ENCODE data around the gene PRKCZ. TPM values are rescaled to one million over a fixed set of nuclear protein-coding genes. Genes with fewer than 3 reads are reported as not detected.

The PRKCZ gene
- total and polyA plus RNA-seq, 9 of the 15 experiments (the other 6 are each of a cell fraction or from before 2014, with no cell fraction given): 0.07 to 3.1 (median 1.3) TPM

DNA sequence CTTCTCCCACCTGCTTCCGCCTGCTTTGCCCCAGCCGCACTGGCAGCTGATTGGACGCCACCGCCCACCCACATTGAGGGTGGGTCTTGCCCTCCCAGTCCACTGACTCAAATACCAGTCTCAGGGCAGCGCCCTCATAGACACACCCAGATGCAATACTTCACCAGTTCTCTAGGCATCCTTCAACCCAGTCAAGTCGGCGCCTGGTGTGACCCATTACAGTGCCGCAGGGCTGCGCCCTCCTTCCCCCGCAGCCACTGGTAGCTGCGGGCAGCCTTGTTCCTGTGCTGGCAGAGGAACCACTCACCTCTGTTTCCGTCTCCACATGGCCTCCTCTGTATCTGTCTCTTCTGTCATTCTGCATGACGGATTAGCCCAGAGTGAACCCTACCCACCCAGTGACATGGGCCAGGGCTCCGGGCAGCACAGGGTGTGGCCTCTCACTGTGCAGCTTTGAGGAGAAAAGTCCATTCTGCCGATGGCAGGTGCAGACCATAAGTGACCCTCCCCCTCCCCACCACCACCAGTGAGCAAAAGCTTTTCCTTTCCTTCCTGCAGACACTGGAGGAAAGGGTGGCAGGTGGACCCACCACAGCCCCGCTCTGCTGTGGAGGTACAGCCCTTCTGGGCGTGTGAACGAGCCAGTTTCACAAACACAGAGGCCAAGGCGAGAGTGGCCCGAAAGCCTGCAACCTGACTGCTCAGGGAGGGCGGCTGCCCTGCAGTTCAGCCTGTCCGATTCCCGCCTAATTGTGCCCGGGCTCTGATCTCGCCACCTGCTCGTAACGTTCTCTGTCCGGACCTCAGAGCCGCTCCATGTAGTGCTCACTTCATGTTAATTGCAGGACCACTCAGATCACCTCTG is 87.3 kb downstream of the PRKCZ start:
- DNase-seq (ENCODE audit: extremely low read depth in 1 of 4, low spot score in 3 of 4): no peak
- FAIRE-seq: no peak
- H2AFZ ChIP-seq (ENCODE audit: low read depth, low read length): no peak overlapping the region
- no peak overlapping the region for H3K9ac ChIP-seq (ENCODE audit: insufficient read depth in 1 of 2, low read depth in 2 of 2, low read length in 2 of 2)
- in situ Hi-C loops (cut with MboI) (no loop called here), intact Hi-C loops (cut with micrococcal nuclease) (no loop called here)
- no peak overlapping the region for H3K4me3 ChIP-seq
- H3K4me1 ChIP-seq (replicated peaks in 1 of 2; ENCODE audit: control insufficient read depth in 2 of 2, insufficient read depth in 2 of 2, low read length in 2 of 2): peaks cover 5 to 31% of the 10 kb centered on the region in 2 experiments
- no peak for ATAC-seq
- TF ChIP-seq ZNF764 (CRISPR knock-in tag; IDR thresholded peaks at IDR 0.05; ENCODE audit: low read depth) (no peak), ZNF717 (CRISPR knock-in tag; IDR thresholded peaks at IDR 0.05) (no peak), GATA2 (CRISPR knock-in tag; IDR thresholded peaks at IDR 0.05) (no peak), KAT2B (IDR thresholded peaks at IDR 0.05; ENCODE audit: low read depth, low read length) (no peak), SIRT6 (IDR thresholded peaks at IDR 0.05; ENCODE audit: low read depth, low read length) (no peak), NFYB (IDR thresholded peaks at IDR 0.05; ENCODE audit: extremely low read depth, insufficient read length) (peak; percentile 27), JUN (IDR thresholded peaks at IDR 0.05; ENCODE audit: borderline replicate concordance, low read depth, low read length) (no peak), JUN (CRISPR knock-in tag; IDR thresholded peaks at IDR 0.05; ENCODE audit: borderline replicate concordance) (no peak)
- TF ChIP-seq, protein P1, sequence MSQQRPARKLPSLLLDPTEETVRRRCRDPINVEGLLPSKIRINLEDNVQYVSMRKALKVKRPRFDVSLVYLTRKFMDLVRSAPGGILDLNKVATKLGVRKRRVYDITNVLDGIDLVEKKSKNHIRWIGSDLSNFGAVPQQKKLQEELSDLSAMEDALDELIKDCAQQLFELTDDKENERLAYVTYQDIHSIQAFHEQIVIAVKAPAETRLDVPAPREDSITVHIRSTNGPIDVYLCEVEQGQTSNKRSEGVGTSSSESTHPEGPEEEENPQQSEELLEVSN (IDR thresholded peaks at IDR 0.05; ENCODE audit: borderline replicate concordance in 1 of 2, extremely low read depth in 1 of 2, insufficient read depth in 1 of 2, insufficient read length in 1 of 2, low read depth in 1 of 2, low read length in 1 of 2, poor library complexity in 1 of 2, severe bottlenecking in 1 of 2): peak in 1 of 2 experiments; percentile 18
- TF ChIP-seq, protein P2, sequence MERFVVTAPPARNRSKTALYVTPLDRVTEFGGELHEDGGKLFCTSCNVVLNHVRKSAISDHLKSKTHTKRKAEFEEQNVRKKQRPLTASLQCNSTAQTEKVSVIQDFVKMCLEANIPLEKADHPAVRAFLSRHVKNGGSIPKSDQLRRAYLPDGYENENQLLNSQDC (CRISPR knock-in tag; IDR thresholded peaks at IDR 0.05): no peak
- TF ChIP-seq, protein P3, sequence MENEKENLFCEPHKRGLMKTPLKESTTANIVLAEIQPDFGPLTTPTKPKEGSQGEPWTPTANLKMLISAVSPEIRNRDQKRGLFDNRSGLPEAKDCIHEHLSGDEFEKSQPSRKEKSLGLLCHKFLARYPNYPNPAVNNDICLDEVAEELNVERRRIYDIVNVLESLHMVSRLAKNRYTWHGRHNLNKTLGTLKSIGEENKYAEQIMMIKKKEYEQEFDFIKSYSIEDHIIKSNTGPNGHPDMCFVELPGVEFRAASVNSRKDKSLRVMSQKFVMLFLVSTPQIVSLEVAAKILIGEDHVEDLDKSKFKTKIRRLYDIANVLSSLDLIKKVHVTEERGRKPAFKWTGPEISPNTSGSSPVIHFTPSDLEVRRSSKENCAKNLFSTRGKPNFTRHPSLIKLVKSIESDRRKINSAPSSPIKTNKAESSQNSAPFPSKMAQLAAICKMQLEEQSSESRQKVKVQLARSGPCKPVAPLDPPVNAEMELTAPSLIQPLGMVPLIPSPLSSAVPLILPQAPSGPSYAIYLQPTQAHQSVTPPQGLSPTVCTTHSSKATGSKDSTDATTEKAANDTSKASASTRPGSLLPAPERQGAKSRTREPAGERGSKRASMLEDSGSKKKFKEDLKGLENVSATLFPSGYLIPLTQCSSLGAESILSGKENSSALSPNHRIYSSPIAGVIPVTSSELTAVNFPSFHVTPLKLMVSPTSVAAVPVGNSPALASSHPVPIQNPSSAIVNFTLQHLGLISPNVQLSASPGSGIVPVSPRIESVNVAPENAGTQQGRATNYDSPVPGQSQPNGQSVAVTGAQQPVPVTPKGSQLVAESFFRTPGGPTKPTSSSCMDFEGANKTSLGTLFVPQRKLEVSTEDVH (IDR thresholded peaks at IDR 0.05; ENCODE audit: low read depth, partially characterized antibody): no peak
- TF ChIP-seq, protein P4, sequence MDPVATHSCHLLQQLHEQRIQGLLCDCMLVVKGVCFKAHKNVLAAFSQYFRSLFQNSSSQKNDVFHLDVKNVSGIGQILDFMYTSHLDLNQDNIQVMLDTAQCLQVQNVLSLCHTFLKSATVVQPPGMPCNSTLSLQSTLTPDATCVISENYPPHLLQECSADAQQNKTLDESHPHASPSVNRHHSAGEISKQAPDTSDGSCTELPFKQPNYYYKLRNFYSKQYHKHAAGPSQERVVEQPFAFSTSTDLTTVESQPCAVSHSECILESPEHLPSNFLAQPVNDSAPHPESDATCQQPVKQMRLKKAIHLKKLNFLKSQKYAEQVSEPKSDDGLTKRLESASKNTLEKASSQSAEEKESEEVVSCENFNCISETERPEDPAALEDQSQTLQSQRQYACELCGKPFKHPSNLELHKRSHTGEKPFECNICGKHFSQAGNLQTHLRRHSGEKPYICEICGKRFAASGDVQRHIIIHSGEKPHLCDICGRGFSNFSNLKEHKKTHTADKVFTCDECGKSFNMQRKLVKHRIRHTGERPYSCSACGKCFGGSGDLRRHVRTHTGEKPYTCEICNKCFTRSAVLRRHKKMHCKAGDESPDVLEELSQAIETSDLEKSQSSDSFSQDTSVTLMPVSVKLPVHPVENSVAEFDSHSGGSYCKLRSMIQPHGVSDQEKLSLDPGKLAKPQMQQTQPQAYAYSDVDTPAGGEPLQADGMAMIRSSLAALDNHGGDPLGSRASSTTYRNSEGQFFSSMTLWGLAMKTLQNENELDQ (CRISPR knock-in tag; IDR thresholded peaks at IDR 0.05; ENCODE audit: borderline replicate concordance): no peak
- WGBS (ENCODE audit: insufficient coverage, low coverage, missing lambda C conversion rate): 4% methylated on average over 28 of the region's 29 CpGs
- 0 out of 2 replicates have a peak, but pooled peaks cover 12% of the 10 kb centered on the region for H4K20me1 ChIP-seq (replicated peaks; ENCODE audit: control insufficient read depth, insufficient read depth, low read length)
- H3K4me2 ChIP-seq (ENCODE audit: insufficient read depth, low read length): no peak overlapping the region
- ChIA-PET CTCF (ENCODE audit: low intra/inter-chr PET ratio) (no interaction called here), POLR2A (interaction anchor here (0.6 kb wide), 2 partner anchors 23 to 250 kb away, joined by 3 to 4 read pairs; no protein-coding TSS in a partner anchor)
- H3K27ac ChIP-seq (ENCODE audit: extremely low read depth, low read depth, low read length): no peak overlapping the region
- no peaks in the 10 kb centered on the region for H3K79me2 ChIP-seq (ENCODE audit: control insufficient read depth, insufficient read depth, low read length)
- no peaks in the 10 kb centered on the region for H3K36me3 ChIP-seq (ENCODE audit: control insufficient read depth, insufficient read depth, low read length)
- H3K27me3 ChIP-seq (ENCODE audit: control insufficient read depth in 2 of 2, insufficient read depth in 2 of 2, low read length in 2 of 2): peaks cover 36 to 78% of the 10 kb centered on the region in 2 experiments
- no TSS peak for BruUV-seq (replicated peaks)
- H3K9me3 ChIP-seq (replicated peaks; ENCODE audit: control insufficient read depth, insufficient read depth, low read depth, low read length): no peaks in the 10 kb centered on the region
- peaks cover 5% of the 10 kb centered on the region for H3K9me1 ChIP-seq (ENCODE audit: control insufficient read depth, insufficient read depth, low read length)
